ENCODE results near the gene TAF1L. TPM values are rescaled to one million over a fixed set of nuclear protein-coding genes. Genes with fewer than 3 reads are reported as not detected.

The TAF1L gene
- total RNA-seq, result under 0.01 TPM in 1 of 2 replicates, not detected in the other

GRCh38 chr9:32635362-32635761, at the start of gene TAF1L:
Gene TAF1L (minus strand): TSS chr9:32635669. CDS start chr9:32635579, 90 bp downstream.
- no peak within 1 kb of the TSS for H3K4me3 ChIP-seq (ENCODE audit: low read depth, low read length)
- TF ChIP-seq CTCF (IDR thresholded peaks at IDR 0.05; ENCODE audit: insufficient read depth, low read depth, low read length), result no peak
- DNase-seq (ENCODE audit: low read depth), result no peak

- DNase-seq (ENCODE audit: low read depth), result no peak
- TF ChIP-seq CTCF (IDR thresholded peaks at IDR 0.05; ENCODE audit: insufficient read depth, low read depth, low read length), result no peak
- H3K4me3 ChIP-seq (ENCODE audit: low read depth, low read length), result no peak overlapping the region
Measured at GRCh38 chr9:32681751-32682150, 46.3 kb upstream of the TAF1L start.

- DNase-seq (ENCODE audit: low read depth), result no peak
- TF ChIP-seq CTCF (IDR thresholded peaks at IDR 0.05; ENCODE audit: insufficient read depth, low read depth, low read length), result no peak
Measured at GRCh38 chr9:32677931-32678330, 42.5 kb upstream of the TAF1L start.

GRCh38 chr9:32672469-32672868, 37.0 kb upstream of the TAF1L start:
- DNase-seq (ENCODE audit: low read depth), result peak; percentile 80
- H3K4me3 ChIP-seq (ENCODE audit: low read depth, low read length), result no peak overlapping the region
- no peak for TF ChIP-seq CTCF (IDR thresholded peaks at IDR 0.05; ENCODE audit: insufficient read depth, low read depth, low read length)

More at GRCh38 chr9:32677931-32678330, 42.5 kb upstream of the TAF1L start:
- no peak overlapping the region for H3K4me3 ChIP-seq (ENCODE audit: low read depth, low read length)

- no peak overlapping the region for H3K4me3 ChIP-seq (ENCODE audit: low read depth, low read length)
- DNase-seq (ENCODE audit: low read depth), result no peak
- TF ChIP-seq CTCF (IDR thresholded peaks at IDR 0.05; ENCODE audit: insufficient read depth, low read depth, low read length), result no peak
Measured at GRCh38 chr9:32671333-32671732, 35.9 kb upstream of the TAF1L start.

GRCh38 chr9:32665101-32665500, 29.6 kb upstream of the TAF1L start:
- DNase-seq (ENCODE audit: low read depth), result peak; percentile 8
- no peak overlapping the region for H3K4me3 ChIP-seq (ENCODE audit: low read depth, low read length)
- no peak for TF ChIP-seq CTCF (IDR thresholded peaks at IDR 0.05; ENCODE audit: insufficient read depth, low read depth, low read length)

GRCh38 chr9:32663741-32664140, 28.3 kb upstream of the TAF1L start:
- no peak overlapping the region for H3K4me3 ChIP-seq (ENCODE audit: low read depth, low read length)
- no peak for TF ChIP-seq CTCF (IDR thresholded peaks at IDR 0.05; ENCODE audit: insufficient read depth, low read depth, low read length)
- no peak for DNase-seq (ENCODE audit: low read depth)
